Endothelial cell of umbilical vein (primary cell): Measurements from ENCODE around the gene UBE2I. TPM values are rescaled to one million over a fixed set of nuclear protein-coding genes. Genes with fewer than 3 reads are reported as not detected.

Experiments used
- BruUV-seq: library from RNA; stranded (reverse); fragments of 400-500 nt; replicated peaks from 2 replicates; lab custom pipeline; 2021; lab: Mats Ljungman, UMichigan
- CTCF ChIA-PET: fragments of 300-600, 350-600 bp; sonication (Branson Sonifier 250); formaldehyde crosslinking; loops from one replicate; lab custom pipeline; 2021; ENCODE audit warnings: antibody characterized with exemption, inconsistent platforms; lab: Charles Lee
- POLR2A ChIA-PET: fragments of 300-600, 350-600 bp; sonication (Branson Sonifier 250); formaldehyde crosslinking; loops from one replicate; lab custom pipeline; 2021; ENCODE audit warnings: antibody characterized with exemption, inconsistent platforms; lab: Charles Lee
- DNase-seq: peaks from one replicate; pipeline ENCODE4 v3.0.0-alpha.2; 2011; ENCODE audit warnings: low read depth, low spot score
- FAIRE-seq: peaks from 2 replicates; lab custom pipeline; 2011; peaks lifted over from hg19 to GRCh38; lab: Jason Lieb, UNC
- H2AFZ ChIP-seq: 2 replicates; pipeline ENCODE4 v1.6.0; 2012; ENCODE audit warnings: low read depth, low read length, control low read depth, inconsistent platforms
- H3K27ac ChIP-seq: 2 replicates; pipeline ENCODE4 v1.5.1; 2011; ENCODE audit warnings: low read depth, mild to moderate bottlenecking, control low read depth, low read length, moderate library complexity; ENCODE audit not compliant: insufficient read depth
- H3K27me3 ChIP-seq, 2 experiments: 2 replicates each; pipeline versions ENCODE4 v1.6.0 to v1.6.1; 2011; ENCODE audit warnings: low read length in 2 of 2, mixed read lengths in 1 of 2; ENCODE audit not compliant: control insufficient read depth in 2 of 2, insufficient read depth in 2 of 2
- H3K36me3 ChIP-seq, 2 experiments: 2 replicates in 1 of 2; 3 replicates in 1 of 2; pipeline ENCODE4 v1.5.1; 2011; ENCODE audit warnings: low read length in 2 of 2, mild to moderate bottlenecking in 1 of 2, moderate library complexity in 1 of 2; ENCODE audit not compliant: control insufficient read depth in 2 of 2, insufficient read depth in 2 of 2; ENCODE audit errors: extremely low read depth in 1 of 2
- H3K4me1 ChIP-seq: 3 replicates; pipeline ENCODE4 v1.5.1; 2011; ENCODE audit warnings: mild to moderate bottlenecking, low read length; ENCODE audit not compliant: control insufficient read depth, insufficient read depth; ENCODE audit errors: extremely low read depth
- H3K4me2 ChIP-seq: 2 replicates; pipeline ENCODE4 v1.6.1; 2011; ENCODE audit warnings: low read length, control low read depth, mixed read lengths; ENCODE audit not compliant: insufficient read depth
- H3K4me3 ChIP-seq, 3 experiments: fragments of 200-600 bp in 1 of 3; sonication (generic), shearing (Covaris generic) in 1 of 3; replicated peaks in 1 of 3; 2 replicates each; pipeline ENCODE4 v1.5.1; 2011 to 2016; ENCODE audit warnings: control low read depth in 3 of 3, low read length in 3 of 3, mild to moderate bottlenecking in 2 of 3, inconsistent platforms in 1 of 3, low read depth in 1 of 3, moderate library complexity in 1 of 3; ENCODE audit not compliant: insufficient read depth in 1 of 3
- H3K79me2 ChIP-seq: 2 replicates; pipeline ENCODE4 v1.6.0; 2012; ENCODE audit warnings: low read length, inconsistent platforms; ENCODE audit not compliant: control insufficient read depth, insufficient read depth
- H3K9ac ChIP-seq: replicated peaks from 2 replicates; pipeline ENCODE3; 2011; ENCODE audit warnings: low read length, control low read depth; ENCODE audit not compliant: insufficient read depth; ENCODE audit errors: extremely low read depth
- H3K9me1 ChIP-seq: replicated peaks from 3 replicates; pipeline ENCODE4 v1.6.0; 2011; ENCODE audit warnings: mild to moderate bottlenecking, low read length; ENCODE audit not compliant: control insufficient read depth, insufficient read depth; ENCODE audit errors: extremely low read depth
- H3K9me3 ChIP-seq: replicated peaks from 2 replicates; pipeline ENCODE4 v1.5.1; 2012; ENCODE audit warnings: low read length, inconsistent platforms; ENCODE audit not compliant: control insufficient read depth, insufficient read depth
- H4K20me1 ChIP-seq: replicated peaks from 2 replicates; pipeline ENCODE3; 2011; ENCODE audit warnings: mild to moderate bottlenecking, low read length; ENCODE audit not compliant: control insufficient read depth, insufficient read depth; ENCODE audit errors: extremely low read depth
- CTCF ChIP-seq, 2 donors: IDR thresholded peaks; 1 replicate in 1 of 2; 2 replicates in 1 of 2; pipeline ENCODE4 v1.5.1; 2011; ENCODE audit warnings: low read length in 2 of 2, mild to moderate bottlenecking in 2 of 2, moderate library complexity in 2 of 2, control low read depth in 1 of 2, inconsistent platforms in 1 of 2, low read depth in 1 of 2; ENCODE audit not compliant: insufficient read depth in 1 of 2; ENCODE audit errors: extremely low read depth in 1 of 2
- EZH2 ChIP-seq: IDR thresholded peaks from 2 replicates; pipeline ENCODE4 v1.6.1; 2012; ENCODE audit warnings: borderline replicate concordance, low read depth, mild to moderate bottlenecking, moderate library complexity, low read length, inconsistent platforms; ENCODE audit not compliant: severe bottlenecking
- FOS ChIP-seq: IDR thresholded peaks from 2 replicates; pipeline ENCODE4 v1.6.1; 2011; ENCODE audit warnings: mild to moderate bottlenecking, low read length, moderate library complexity, borderline replicate concordance; ENCODE audit not compliant: insufficient read depth
- GATA2 ChIP-seq: IDR thresholded peaks from 2 replicates; pipeline ENCODE4 v1.7.0; 2011; ENCODE audit warnings: low read depth, mild to moderate bottlenecking, moderate library complexity, mixed read lengths, low read length; ENCODE audit not compliant: insufficient read length, insufficient read depth
- JUN ChIP-seq: IDR thresholded peaks from 2 replicates; pipeline ENCODE4 v1.6.1; 2011; ENCODE audit warnings: borderline replicate concordance, low read depth; ENCODE audit not compliant: insufficient read length, insufficient read depth
- MAX ChIP-seq: IDR thresholded peaks from 2 replicates; pipeline ENCODE4 v1.6.1; 2011; ENCODE audit not compliant: insufficient read depth, insufficient read length
- MYC ChIP-seq: IDR thresholded peaks from one replicate; pipeline ENCODE4 v1.6.1; 2011; ENCODE audit warnings: mild to moderate bottlenecking, low read depth, low read length
- POLR2A ChIP-seq: IDR thresholded peaks from 2 replicates; pipeline ENCODE4 v1.6.1; 2012; ENCODE audit warnings: low read depth, mild to moderate bottlenecking, control low read depth, low read length
- POLR2AphosphoS5 ChIP-seq: IDR thresholded peaks from 2 replicates; pipeline ENCODE4 v1.6.1; 2012; ENCODE audit warnings: low read depth, mild to moderate bottlenecking, control low read depth, low read length, moderate library complexity; ENCODE audit not compliant: insufficient read depth
- dilution Hi-C: fragments of 300-500 bp; cut with MboI; formaldehyde crosslinking; loops from one replicate; pipeline ENCODE4 v1.15.0; 2019; ENCODE audit warnings: low sequenced_read_pairs; ENCODE audit not compliant: extremely low pct_ligation_motif_present
- intact Hi-C: fragments of 100-400 bp; cut with micrococcal nuclease; formaldehyde crosslinking; loops from one replicate; pipeline ENCODE4 v1.10.0; 2022
- polyA plus RNA-seq, 4 experiments: library from polyadenylated mRNA; depleted of rRNA in 3 of 4; stranded (reverse) in 3 of 4; unstranded in 1 of 4; fragments of >200 nt; gene quantifications; 2 replicates each; pipeline versions ENCODE4 v1.2.1 to v1.2.3, GENCODE V29; 2011 to 2012; ENCODE audit warnings: missing spikeins in 1 of 4
- total RNA-seq: library from RNA; stranded (reverse); gene quantifications from 2 replicates; pipeline ENCODE4 v1.2.3, GENCODE V29; 2021

Gene UBE2I
- total and polyA plus RNA-seq, 2 donors (not counting 3 experiments of a cell fraction or from before 2014, with no cell fraction given), result 122 to 233 TPM

- Histone ChIP-seq H3K79me2 (peaks cover 6% of the 10 kb centered on the region), H3K4me2 (no peak overlapping the region), H3K9me3 (no peaks in the 10 kb centered on the region), H2AFZ (no peak overlapping the region), H3K27ac (no peak overlapping the region), H3K27me3 (no peaks in the 10 kb centered on the region), H3K9ac (no peak overlapping the region), H3K36me3 (peaks cover 14 to 38% of the 10 kb centered on the region in 2 experiments), H3K4me1 (no peaks in the 10 kb centered on the region), H3K9me1 (no peaks in the 10 kb centered on the region), H3K4me3 (no peak overlapping the region), H4K20me1 (no peaks in the 10 kb centered on the region)
- dilution Hi-C loops, result no loop called here
- ChIA-PET CTCF (no interaction called here), POLR2A (no interaction called here)
- no peak for TF ChIP-seq FOS
- TF ChIP-seq CTCF (IDR thresholded peaks at IDR 0.05; ENCODE audit: extremely low read depth in 1 of 2, insufficient read depth in 1 of 2, low read depth in 1 of 2, low read length in 2 of 2), result no peak
- TF ChIP-seq MAX, result no peak
- no peak for TF ChIP-seq JUN
- TF ChIP-seq GATA2, result no peak
- no peak for TF ChIP-seq EZH2
- TF ChIP-seq MYC, result no peak
- no peak for TF ChIP-seq POLR2A
- TF ChIP-seq POLR2AphosphoS5, result no peak
- intact Hi-C loops, result no loop called here
- FAIRE-seq, result no peak
- no TSS peak for BruUV-seq
- no peak for DNase-seq
Measured at GRCh38 chr16:1366060-1366711, 56.8 kb downstream of the UBE2I start.
